Measurements from ENCODE around the gene MAML2.

MAML2 gene

GRCh38 chr11:96177146-96177545 is 165.8 kb downstream of the MAML2 start:
- no peak for DNase-seq (ENCODE audit: low spot score)
- TF ChIP-seq, protein P1, sequence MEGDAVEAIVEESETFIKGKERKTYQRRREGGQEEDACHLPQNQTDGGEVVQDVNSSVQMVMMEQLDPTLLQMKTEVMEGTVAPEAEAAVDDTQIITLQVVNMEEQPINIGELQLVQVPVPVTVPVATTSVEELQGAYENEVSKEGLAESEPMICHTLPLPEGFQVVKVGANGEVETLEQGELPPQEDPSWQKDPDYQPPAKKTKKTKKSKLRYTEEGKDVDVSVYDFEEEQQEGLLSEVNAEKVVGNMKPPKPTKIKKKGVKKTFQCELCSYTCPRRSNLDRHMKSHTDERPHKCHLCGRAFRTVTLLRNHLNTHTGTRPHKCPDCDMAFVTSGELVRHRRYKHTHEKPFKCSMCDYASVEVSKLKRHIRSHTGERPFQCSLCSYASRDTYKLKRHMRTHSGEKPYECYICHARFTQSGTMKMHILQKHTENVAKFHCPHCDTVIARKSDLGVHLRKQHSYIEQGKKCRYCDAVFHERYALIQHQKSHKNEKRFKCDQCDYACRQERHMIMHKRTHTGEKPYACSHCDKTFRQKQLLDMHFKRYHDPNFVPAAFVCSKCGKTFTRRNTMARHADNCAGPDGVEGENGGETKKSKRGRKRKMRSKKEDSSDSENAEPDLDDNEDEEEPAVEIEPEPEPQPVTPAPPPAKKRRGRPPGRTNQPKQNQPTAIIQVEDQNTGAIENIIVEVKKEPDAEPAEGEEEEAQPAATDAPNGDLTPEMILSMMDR (IDR thresholded peaks at IDR 0.05; ENCODE audit: extremely low read depth, insufficient read depth, missing control alignments), result no peak
- in situ Hi-C loops (cut with MboI; ENCODE audit: low pct_unique_long_range_greater_than_20kb, low sequenced_read_pairs, unreplicated experiment), result loop anchor here (25.0 kb wide), 1 partner anchor 90 kb away; no protein-coding TSS in a partner anchor

DNA sequence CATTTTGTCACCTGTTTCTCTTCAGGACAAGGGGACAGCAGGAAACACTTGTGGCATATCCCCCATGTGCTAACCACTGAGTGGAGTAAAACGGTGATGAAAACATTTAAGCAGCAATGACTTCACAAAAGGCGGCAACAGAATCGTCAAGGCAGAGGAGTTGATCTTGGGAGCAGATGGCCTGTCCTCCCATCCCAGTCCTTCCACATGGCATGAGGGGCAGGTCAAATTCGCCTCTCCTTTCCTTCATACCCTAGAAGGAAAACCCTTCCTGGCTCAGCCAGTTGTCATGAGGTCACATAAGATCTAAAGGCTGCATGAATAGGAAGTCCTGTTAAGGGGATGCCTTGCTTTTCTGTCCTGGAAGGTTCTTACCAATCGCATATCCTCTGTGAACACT is 169.1 kb downstream of the MAML2 start:
- in situ Hi-C loops (cut with MboI; ENCODE audit: low pct_unique_long_range_greater_than_20kb, low sequenced_read_pairs, unreplicated experiment), result no loop called here
- no peak for DNase-seq (ENCODE audit: low spot score)

DNA sequence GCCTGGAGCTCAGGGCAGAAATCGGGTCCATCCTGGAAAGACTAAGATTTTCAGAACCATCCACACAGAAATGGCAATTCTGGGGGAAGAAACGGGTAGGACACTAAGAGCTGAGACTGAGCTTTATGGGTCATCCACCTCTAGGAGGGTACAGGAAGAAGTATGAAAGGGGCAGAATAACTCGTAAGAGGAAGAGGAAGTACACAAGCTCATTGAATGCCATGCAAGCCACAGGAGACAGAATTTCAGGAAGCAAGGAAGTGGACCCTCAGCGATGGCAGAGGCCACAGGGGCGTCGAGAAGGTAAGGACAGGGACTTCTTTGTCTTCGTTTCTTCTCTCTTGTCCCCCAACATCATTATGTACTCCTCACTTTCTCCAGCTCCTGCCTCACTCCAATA is 169.6 kb downstream of the MAML2 start:
- no peak for DNase-seq (ENCODE audit: low spot score)
- TF ChIP-seq, protein P1 (IDR thresholded peaks at IDR 0.05; ENCODE audit: extremely low read depth, insufficient read depth, missing control alignments), result no peak
- in situ Hi-C loops (cut with MboI; ENCODE audit: low pct_unique_long_range_greater_than_20kb, low sequenced_read_pairs, unreplicated experiment), result no loop called here

More for the DNA sequence above, 169.1 kb downstream of the MAML2 start:
- TF ChIP-seq, protein P1 (IDR thresholded peaks at IDR 0.05; ENCODE audit: extremely low read depth, insufficient read depth, missing control alignments), result no peak

- TF ChIP-seq, protein P1 (IDR thresholded peaks at IDR 0.05; ENCODE audit: extremely low read depth, insufficient read depth, missing control alignments), result no peak
- in situ Hi-C loops (cut with MboI; ENCODE audit: low pct_unique_long_range_greater_than_20kb, low sequenced_read_pairs, unreplicated experiment), result no loop called here
- DNase-seq (ENCODE audit: low spot score), result no peak
Measured at GRCh38 chr11:96172604-96173003, 170.4 kb downstream of the MAML2 start.

DNA sequence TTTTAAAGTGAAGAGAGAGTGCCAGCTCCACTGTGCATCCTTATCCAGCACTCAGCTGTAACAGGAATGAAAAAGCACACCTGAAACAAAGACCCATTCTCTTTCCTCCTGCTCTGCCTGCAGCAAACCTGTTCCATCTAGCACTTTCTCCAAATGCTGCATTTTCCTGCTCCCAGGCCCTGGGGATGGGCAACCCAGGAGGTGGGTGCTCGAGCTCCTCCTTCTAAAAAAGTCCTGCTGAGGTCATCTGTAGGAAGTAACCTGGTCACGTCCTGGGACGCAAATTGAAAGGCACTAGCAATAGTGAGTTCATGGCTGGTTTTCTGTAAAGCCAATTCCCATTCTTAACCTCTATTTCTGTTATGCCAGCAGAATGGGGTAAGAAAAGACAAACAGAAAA is 173.7 kb downstream of the MAML2 start:
- DNase-seq (ENCODE audit: low spot score), result no peak
- TF ChIP-seq, protein P1 (IDR thresholded peaks at IDR 0.05; ENCODE audit: extremely low read depth, insufficient read depth, missing control alignments), result no peak
- in situ Hi-C loops (cut with MboI; ENCODE audit: low pct_unique_long_range_greater_than_20kb, low sequenced_read_pairs, unreplicated experiment), result no loop called here

- in situ Hi-C loops (cut with MboI; ENCODE audit: low pct_unique_long_range_greater_than_20kb, low sequenced_read_pairs, unreplicated experiment), result no loop called here
- DNase-seq (ENCODE audit: low spot score), result no peak
- TF ChIP-seq, protein P1 (IDR thresholded peaks at IDR 0.05; ENCODE audit: extremely low read depth, insufficient read depth, missing control alignments), result no peak
Measured at GRCh38 chr11:96168623-96169022, 174.4 kb downstream of the MAML2 start.

- in situ Hi-C loops (cut with MboI; ENCODE audit: low pct_unique_long_range_greater_than_20kb, low sequenced_read_pairs, unreplicated experiment), result no loop called here
- DNase-seq (ENCODE audit: low spot score), result no peak
- TF ChIP-seq, protein P1 (IDR thresholded peaks at IDR 0.05; ENCODE audit: extremely low read depth, insufficient read depth, missing control alignments), result no peak
Measured at GRCh38 chr11:96167787-96168186, 175.2 kb downstream of the MAML2 start.

Data from GM13977 (cell line).